Measurements from ENCODE around the gene PLB1. TPM values are rescaled to one million over a fixed set of nuclear protein-coding genes. Genes with fewer than 3 reads are reported as not detected.

The PLB1 gene
- total RNA-seq, 1 donor from 2014 or later, result 0.64 TPM

DNA sequence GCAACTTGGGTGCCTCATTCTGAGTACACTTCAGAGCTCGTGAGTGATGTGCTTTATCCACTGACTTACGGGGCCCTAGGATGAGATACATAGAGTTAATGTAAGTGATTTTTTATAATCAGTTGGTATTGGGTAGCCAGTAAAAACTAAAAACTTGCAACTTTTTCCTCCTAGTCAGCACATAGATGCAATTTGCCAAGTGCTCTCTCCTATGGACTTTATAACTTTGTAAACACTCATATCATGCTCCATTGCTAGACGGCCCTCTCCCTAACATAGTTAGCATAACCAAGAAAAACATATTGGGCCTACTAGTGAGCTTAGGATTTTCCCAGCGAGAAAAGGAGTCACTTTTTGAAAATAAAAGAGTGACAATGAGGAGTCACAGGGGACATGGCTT is 60.4 kb downstream of the PLB1 start:
- H3K9me3 Mint-ChIP-seq, result no peaks in the 10 kb centered on the region
- H3K4me3 Mint-ChIP-seq, result no peak overlapping the region
- intact Hi-C loops (cut with micrococcal nuclease), result no loop called here
- no peak overlapping the region for H3K27ac Mint-ChIP-seq
- no peaks in the 10 kb centered on the region for H3K4me1 Mint-ChIP-seq
- H3K36me3 Mint-ChIP-seq (ENCODE audit: low read depth), result no peaks in the 10 kb centered on the region
- TF ChIP-seq, protein P1, sequence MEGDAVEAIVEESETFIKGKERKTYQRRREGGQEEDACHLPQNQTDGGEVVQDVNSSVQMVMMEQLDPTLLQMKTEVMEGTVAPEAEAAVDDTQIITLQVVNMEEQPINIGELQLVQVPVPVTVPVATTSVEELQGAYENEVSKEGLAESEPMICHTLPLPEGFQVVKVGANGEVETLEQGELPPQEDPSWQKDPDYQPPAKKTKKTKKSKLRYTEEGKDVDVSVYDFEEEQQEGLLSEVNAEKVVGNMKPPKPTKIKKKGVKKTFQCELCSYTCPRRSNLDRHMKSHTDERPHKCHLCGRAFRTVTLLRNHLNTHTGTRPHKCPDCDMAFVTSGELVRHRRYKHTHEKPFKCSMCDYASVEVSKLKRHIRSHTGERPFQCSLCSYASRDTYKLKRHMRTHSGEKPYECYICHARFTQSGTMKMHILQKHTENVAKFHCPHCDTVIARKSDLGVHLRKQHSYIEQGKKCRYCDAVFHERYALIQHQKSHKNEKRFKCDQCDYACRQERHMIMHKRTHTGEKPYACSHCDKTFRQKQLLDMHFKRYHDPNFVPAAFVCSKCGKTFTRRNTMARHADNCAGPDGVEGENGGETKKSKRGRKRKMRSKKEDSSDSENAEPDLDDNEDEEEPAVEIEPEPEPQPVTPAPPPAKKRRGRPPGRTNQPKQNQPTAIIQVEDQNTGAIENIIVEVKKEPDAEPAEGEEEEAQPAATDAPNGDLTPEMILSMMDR (IDR thresholded peaks at IDR 0.05), result no peak
- POLR2A ChIA-PET, result no interaction called here
- CTCF ChIA-PET, result no interaction called here
- ATAC-seq (ENCODE audit: low read depth) (no peak), DNase-seq (no peak)
- H3K27me3 Mint-ChIP-seq, result peaks cover 4% of the 10 kb centered on the region

DNA sequence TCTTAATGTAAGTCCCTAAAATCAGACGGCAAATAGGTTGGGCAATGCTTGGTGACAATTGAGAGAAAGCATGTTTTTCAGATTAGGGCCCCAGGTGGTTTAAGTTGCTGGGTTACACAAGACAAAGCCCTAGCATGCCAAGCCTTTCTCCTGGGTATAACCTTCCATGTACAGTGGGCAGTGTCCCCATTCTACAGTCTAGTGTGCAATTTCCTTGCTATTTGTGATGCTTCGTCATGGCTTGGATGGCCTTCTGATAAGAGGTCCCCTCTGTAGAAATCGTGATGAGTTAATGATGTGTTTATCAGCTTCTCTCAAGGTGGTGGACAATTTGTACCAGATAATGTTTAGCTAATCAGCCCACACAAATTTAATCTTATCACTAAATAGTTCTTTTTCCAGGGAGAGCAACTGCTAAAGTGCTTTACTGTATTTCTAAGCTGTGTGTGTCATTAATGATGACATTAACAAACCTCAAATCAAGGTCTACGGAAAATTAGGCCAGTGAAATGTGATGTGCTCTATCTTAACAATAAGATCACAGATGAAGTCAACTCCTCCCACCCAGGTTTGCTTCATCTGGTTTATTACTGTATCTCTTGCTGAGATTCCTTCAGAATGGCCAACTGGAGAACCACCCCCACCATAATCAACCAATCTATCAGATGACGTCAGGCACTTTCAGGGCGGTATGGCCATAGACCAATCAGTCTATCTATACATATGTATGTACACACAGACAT is 61.7 kb downstream of the PLB1 start:
- DNase-seq (no peak), ATAC-seq (ENCODE audit: low read depth) (no peak)
- Mint-ChIP-seq H3K27me3 (peaks cover 4% of the 10 kb centered on the region), H3K4me3 (no peak overlapping the region), H3K9me3 (no peaks in the 10 kb centered on the region), H3K4me1 (no peaks in the 10 kb centered on the region), H3K27ac (no peak overlapping the region), H3K36me3 (ENCODE audit: low read depth) (no peaks in the 10 kb centered on the region)
- intact Hi-C loops (cut with micrococcal nuclease), result no loop called here
- POLR2A ChIA-PET, result no interaction called here
- CTCF ChIA-PET, result interaction anchor here (1.0 kb wide), 1 partner anchor 11 kb away, joined by 3 read pairs; no protein-coding TSS in a partner anchor
- TF ChIP-seq, protein P1 (IDR thresholded peaks at IDR 0.05), result no peak

DNA sequence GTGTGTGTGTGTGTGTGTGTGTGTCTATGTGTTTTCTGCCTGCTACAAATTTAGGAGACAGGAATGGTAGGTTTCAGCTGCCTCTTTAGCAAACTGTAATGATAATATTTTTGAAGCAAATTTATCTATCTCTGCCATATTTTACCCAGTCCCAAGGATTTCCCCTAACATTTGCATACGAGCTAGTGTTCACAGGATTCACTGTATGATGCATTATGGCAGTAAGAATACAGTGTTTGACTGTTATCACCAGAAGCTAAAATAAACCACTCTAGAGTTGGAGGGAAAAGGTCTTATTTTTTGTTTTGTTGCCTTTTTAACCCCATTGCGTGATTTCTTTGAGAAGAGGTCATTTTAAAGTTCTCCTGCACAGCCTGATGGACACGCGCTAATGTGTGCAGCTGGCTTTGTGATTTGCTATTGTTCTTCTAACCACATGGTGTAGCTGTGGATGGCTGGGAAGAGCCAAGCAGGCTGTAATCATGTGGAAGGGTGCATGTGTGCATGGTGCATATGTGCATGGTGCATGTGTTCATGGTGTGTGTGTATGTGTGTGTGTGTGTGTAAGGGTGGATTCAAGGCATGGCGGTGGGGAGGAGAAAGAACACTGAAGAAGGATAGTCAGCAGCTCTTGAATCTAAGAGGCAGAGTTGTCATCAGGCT is 62.4 kb downstream of the PLB1 start:
- H3K4me3 Mint-ChIP-seq, result no peak overlapping the region
- no peaks in the 10 kb centered on the region for H3K9me3 Mint-ChIP-seq
- POLR2A ChIA-PET, result interaction anchor here (0.5 kb wide), 1 partner anchor 337 kb away, joined by 3 read pairs; no protein-coding TSS in a partner anchor
- TF ChIP-seq, protein P1 (IDR thresholded peaks at IDR 0.05), result no peak
- CTCF ChIA-PET, result interaction anchor here (1.0 kb wide), 1 partner anchor 10 kb away, joined by 3 read pairs; no protein-coding TSS in a partner anchor
- H3K36me3 Mint-ChIP-seq (ENCODE audit: low read depth), result no peaks in the 10 kb centered on the region
- ATAC-seq (ENCODE audit: low read depth) (no peak), DNase-seq (no peak)
- peaks cover 4% of the 10 kb centered on the region for H3K27me3 Mint-ChIP-seq
- H3K27ac Mint-ChIP-seq, result no peak overlapping the region
- no peaks in the 10 kb centered on the region for H3K4me1 Mint-ChIP-seq
- intact Hi-C loops (cut with micrococcal nuclease), result no loop called here

DNA sequence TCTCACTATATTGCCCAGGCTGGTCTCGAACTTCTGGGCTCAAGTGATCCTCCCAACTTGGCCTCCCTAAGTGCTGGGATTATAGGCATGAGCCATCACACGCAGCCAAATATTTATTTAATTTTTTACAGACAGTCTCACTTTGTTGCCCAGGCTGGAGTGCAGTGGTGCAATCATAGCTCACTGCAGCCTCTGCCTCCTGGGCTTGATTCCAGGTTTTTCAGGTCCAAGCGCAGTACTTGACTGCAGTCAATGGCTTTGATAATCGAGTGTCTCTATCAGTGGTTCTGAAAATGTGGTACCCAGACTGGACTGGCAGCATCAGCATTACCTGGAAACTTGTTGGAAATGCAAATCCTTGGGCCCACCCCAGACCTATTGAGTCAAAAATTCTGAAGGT is 63.1 kb downstream of the PLB1 start:
- Mint-ChIP-seq H3K27me3 (peaks cover 4% of the 10 kb centered on the region), H3K4me3 (no peak overlapping the region), H3K4me1 (no peaks in the 10 kb centered on the region), H3K36me3 (ENCODE audit: low read depth) (no peaks in the 10 kb centered on the region), H3K27ac (no peak overlapping the region), H3K9me3 (no peaks in the 10 kb centered on the region)
- DNase-seq (no peak), ATAC-seq (ENCODE audit: low read depth) (no peak)
- intact Hi-C loops (cut with micrococcal nuclease), result no loop called here
- TF ChIP-seq, protein P1 (IDR thresholded peaks at IDR 0.05), result no peak
- POLR2A ChIA-PET, result interaction anchor here (0.6 kb wide), 1 partner anchor 28 kb away, joined by 3 read pairs; no protein-coding TSS in a partner anchor
- CTCF ChIA-PET, result no interaction called here

DNA sequence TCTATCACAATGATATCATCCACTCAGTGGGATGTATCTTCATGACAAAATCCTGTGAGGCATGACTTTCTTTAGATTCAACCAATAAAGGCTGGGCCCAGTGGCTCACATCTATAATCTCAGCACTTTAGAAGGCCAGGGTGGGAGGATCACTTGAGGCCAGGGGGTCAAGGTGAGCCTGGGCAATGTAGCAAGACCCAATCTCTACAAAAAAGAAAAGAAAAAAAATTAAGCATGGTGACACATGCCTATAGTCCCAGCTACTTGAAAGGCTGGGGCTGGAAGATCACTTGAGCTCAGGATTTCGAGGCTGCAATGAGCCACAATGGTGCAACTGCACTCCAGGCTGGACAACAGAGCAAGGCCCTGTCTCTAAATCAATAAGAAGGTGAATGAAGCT is 68.0 kb downstream of the PLB1 start:
- Mint-ChIP-seq H3K36me3 (ENCODE audit: low read depth) (peaks cover 2% of the 10 kb centered on the region), H3K4me1 (peaks cover 12% of the 10 kb centered on the region), H3K27me3 (peaks cover 4% of the 10 kb centered on the region), H3K27ac (no peak overlapping the region), H3K9me3 (no peaks in the 10 kb centered on the region), H3K4me3 (no peak overlapping the region)
- ATAC-seq (ENCODE audit: low read depth) (no peak), DNase-seq (no peak)
- ChIA-PET CTCF (no interaction called here), POLR2A (no interaction called here)
- intact Hi-C loops (cut with micrococcal nuclease), result no loop called here
- TF ChIP-seq, protein P1 (IDR thresholded peaks at IDR 0.05), result no peak
